Pulmonary artery endothelial cell (primary cell): ENCODE data around the gene KIN. TPM values are rescaled to one million over a fixed set of nuclear protein-coding genes. Genes with fewer than 3 reads are reported as not detected.

ENCODE experiments used
- total RNA-seq: library from RNA; depleted of rRNA; stranded (reverse); fragments of >200 nt; gene quantifications from 2 replicates; pipeline ENCODE4 v1.2.3, GENCODE V29; 2014

KIN gene
- total RNA-seq, 1 donor from 2014 or later, result 5.9 TPM

Other genes with a start within 250 kb of the KIN start
- not detected in 2 replicates for gene ITIH5, start 121.0 kb downstream of the KIN start, total RNA-seq
- gene ITIH2, start 84.7 kb downstream of the KIN start, total RNA-seq, result not detected in 2 replicates
- 308 and 315 TPM in 2 replicates for gene ATP5F1C, start 184 bp upstream of the KIN start, total RNA-seq
- gene TAF3, start 30.5 kb upstream of the KIN start, total RNA-seq, result 1.6 and 2.4 TPM in 2 replicates